ENCODE results near the gene AQP1.

DNA sequence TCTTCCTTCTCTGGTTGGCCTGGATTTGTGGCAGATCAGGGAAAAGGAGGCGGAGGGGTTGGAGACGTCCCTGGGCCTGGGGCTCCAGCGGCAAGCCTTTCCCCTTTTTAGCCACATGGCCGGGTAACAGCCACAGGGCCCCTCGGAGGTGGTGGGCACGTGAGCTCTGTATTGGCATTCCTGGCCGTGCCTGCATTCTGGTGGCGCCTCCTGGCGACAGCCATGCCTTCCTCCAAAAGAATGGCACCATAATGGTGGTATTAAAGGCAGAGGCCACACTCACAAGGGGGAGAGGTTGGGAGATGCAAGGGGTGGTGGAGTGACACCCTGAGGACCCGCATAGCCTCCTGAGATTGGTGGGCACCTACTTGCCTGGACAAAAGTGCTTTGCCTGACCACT, 3.0 kb upstream of the AQP1 start:
- TF ChIP-seq, protein P1, sequence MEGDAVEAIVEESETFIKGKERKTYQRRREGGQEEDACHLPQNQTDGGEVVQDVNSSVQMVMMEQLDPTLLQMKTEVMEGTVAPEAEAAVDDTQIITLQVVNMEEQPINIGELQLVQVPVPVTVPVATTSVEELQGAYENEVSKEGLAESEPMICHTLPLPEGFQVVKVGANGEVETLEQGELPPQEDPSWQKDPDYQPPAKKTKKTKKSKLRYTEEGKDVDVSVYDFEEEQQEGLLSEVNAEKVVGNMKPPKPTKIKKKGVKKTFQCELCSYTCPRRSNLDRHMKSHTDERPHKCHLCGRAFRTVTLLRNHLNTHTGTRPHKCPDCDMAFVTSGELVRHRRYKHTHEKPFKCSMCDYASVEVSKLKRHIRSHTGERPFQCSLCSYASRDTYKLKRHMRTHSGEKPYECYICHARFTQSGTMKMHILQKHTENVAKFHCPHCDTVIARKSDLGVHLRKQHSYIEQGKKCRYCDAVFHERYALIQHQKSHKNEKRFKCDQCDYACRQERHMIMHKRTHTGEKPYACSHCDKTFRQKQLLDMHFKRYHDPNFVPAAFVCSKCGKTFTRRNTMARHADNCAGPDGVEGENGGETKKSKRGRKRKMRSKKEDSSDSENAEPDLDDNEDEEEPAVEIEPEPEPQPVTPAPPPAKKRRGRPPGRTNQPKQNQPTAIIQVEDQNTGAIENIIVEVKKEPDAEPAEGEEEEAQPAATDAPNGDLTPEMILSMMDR (conservative IDR thresholded peaks at IDR 0.05 in 1 of 2, IDR thresholded peaks at IDR 0.05 in 1 of 2; ENCODE audit: extremely low read depth in 1 of 2, insufficient read depth in 1 of 2, low read depth in 1 of 2, low read length in 2 of 2): no peak
- TF ChIP-seq EZH2 (IDR thresholded peaks at IDR 0.05; ENCODE audit: borderline replicate concordance, low read length): no peak
